GM11168 (cell line): ENCODE measurements around the gene NUP93.
"Not testable (repeated sequence)": the region's sequence is repeated elsewhere in the genome, so short reads cannot be mapped to it uniquely, and the experiment has no call there.

Source experiments
- in situ Hi-C: fragments of 300-500 bp; cut with MboI; formaldehyde crosslinking; loops from one replicate; pipeline ENCODE4 v1.12.0; 2022; ENCODE audit warnings: low sequenced_read_pairs; ENCODE audit not compliant: unreplicated experiment

NUP93 gene

GRCh38 chr16:56773532-56773931 lies 43.6 kb downstream of the NUP93 start:
- in situ Hi-C loops: no loop called here

GRCh38 chr16:56774016-56774680 lies 44.2 kb downstream of the NUP93 start:
- in situ Hi-C loops: no loop called here

DNA sequence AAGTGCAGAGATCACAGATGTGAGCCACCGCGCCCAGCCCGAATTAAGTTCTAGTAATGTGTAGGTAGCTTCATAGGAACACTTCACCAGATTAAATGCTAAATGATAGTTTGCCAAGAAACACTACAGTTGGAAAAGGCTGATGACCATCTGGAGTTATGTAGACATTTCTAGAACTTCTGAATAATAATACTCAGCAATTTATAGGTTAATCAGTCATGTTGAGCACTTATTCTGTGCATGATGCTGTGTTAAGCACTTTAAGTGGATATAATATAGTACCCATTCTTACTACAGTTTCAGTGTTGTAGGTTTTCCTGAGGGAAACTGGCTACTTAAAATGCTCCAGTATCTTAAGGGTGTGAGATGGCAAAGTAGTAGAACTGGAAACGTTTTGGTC lies 45.2 kb downstream of the NUP93 start:
- in situ Hi-C loops: no loop called here

GRCh38 chr16:56776562-56776961 lies 46.6 kb downstream of the NUP93 start:
- in situ Hi-C loops: no loop called here

GRCh38 chr16:56777001-56777400 lies 47.1 kb downstream of the NUP93 start:
- in situ Hi-C loops: no loop called here

GRCh38 chr16:56777482-56777881 lies 47.6 kb downstream of the NUP93 start:
- in situ Hi-C loops: no loop called here

DNA sequence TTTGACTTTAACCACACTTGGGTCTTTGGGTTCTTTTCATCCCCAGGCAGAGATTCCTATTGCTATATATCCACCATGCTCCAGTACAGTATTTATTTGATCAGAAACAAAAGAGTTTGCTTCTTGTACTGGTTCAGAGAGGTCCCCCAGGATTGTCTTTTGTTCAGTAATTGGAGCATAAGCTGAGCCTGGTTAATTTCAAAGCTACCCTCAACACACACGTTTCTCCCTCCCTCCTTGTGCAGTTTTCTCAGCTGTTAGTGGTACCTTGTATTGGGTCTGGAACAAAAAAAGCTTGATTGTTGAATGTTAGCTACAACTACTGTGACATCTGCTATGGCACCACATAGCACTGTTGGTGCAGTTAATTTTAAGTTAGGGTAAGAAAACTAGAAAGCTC lies 50.0 kb downstream of the NUP93 start:
- in situ Hi-C loops: no loop called here

GRCh38 chr16:56780646-56781045 lies 50.7 kb downstream of the NUP93 start:
- in situ Hi-C loops: no loop called here

- in situ Hi-C loops: no loop called here
Observed at GRCh38 chr16:56781528-56781961, 51.6 kb downstream of the NUP93 start.

- in situ Hi-C loops: no loop called here
Observed at GRCh38 chr16:56783344-56783743, 53.4 kb downstream of the NUP93 start.

- in situ Hi-C loops: no loop called here
Observed at GRCh38 chr16:56785317-56785716, 55.4 kb downstream of the NUP93 start.

DNA sequence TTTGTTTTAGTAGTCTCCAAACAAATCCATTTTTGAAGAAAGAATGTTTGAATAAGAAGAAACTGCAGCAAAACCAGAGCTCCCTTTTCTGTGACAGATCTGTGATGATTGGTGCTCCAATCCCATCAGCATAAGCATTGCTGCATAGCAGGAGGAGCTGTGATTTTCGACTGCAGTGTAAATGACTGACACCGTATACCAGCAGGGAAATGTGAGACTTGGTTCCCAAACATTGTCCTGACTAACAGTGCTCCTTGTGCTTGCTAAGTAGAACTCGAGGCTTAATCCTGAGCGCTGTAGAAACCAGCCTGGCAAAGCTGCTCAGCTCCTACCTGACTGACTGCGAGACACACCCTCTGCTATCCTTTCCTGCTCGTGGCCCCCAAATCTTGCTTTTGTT lies 57.2 kb downstream of the NUP93 start:
- in situ Hi-C loops: no loop called here

GRCh38 chr16:56788435-56788834 lies 58.5 kb downstream of the NUP93 start:
- in situ Hi-C loops: no loop called here

DNA sequence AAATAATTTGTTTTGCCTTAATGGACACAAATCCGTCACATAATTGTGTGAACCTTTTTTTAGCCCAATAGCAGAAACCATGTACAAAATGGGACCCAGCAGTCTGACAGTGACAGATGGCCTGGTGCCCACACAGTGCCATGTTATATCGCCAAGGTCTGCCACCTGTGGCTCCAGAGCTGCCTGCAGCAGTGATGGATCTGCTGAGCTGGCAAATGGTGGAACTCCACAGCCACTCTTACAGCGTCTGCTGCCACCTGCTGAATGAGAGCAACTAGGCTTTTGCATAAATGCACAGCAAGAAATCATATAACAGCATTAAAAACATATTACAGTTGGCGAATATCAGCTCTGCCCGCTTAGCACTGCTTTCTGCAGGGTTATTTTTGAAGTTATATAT lies 59.4 kb downstream of the NUP93 start:
- in situ Hi-C loops: no loop called here

GRCh38 chr16:56792967-56793366 lies 63.0 kb downstream of the NUP93 start:
- in situ Hi-C loops: no loop called here

DNA sequence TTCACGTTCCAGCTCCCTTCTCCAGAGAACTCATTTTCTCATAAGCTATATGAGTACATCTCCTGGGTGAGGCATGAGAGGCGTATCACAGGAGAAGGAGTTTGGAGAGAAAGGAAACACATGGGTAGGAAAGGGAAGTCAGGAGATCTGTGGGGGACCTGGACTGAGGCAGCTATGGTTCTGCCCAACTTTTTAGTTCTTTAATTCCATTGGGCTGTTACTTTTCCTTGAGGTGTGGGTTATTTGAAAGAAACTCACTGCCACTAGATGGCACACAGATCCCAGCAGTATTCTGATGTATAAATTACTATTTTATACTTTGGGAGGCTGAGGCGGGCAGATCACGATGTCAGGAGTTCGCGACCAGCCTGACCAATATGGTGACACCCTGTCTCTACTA lies 63.6 kb downstream of the NUP93 start:
- in situ Hi-C loops: no loop called here

- in situ Hi-C loops: no loop called here
Observed at GRCh38 chr16:56795011-56795410, 65.1 kb downstream of the NUP93 start.

DNA sequence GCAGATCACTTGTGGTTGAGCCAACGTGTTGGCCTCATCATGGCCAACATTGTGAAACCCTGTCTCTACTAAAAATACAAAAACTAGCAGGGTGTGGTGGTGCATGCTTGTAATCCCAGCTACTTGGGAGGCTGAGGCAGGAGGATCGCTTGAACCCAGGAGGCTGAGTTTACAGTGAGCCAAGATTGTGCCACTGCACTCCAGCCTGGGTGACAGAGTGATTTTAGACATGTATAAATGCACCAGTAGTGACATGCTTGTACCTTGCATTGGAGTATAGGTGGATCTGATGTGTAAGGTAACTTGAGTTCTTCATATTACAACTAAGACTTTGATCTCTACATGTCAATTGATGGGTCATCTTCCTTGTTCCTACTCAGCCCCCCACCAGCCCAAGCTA lies 67.1 kb downstream of the NUP93 start:
- in situ Hi-C loops: not testable (repeated sequence)

- in situ Hi-C loops: no loop called here
Observed at GRCh38 chr16:56797861-56798260, 67.9 kb downstream of the NUP93 start.

- in situ Hi-C loops: no loop called here
Observed at GRCh38 chr16:56798955-56799354, 69.0 kb downstream of the NUP93 start.

DNA sequence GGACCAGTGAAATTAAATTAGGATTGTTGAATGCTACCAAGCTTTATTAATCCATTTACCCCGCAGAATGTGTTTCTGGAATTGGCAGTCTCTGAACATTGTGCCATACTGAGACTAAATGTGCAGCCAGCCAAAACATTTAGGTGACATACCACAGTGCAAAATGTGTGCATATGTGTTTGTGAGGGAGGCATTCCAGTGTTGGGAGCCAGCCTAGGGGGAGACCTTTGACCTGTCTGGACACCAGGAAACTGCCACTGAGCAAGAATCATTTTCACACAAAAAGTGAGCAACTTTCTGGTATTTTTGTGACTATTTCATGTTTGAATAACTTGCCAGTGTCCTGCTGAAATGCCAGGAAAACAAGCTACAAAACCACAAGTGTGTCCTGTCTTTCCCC lies 70.4 kb downstream of the NUP93 start:
- in situ Hi-C loops: no loop called here

DNA sequence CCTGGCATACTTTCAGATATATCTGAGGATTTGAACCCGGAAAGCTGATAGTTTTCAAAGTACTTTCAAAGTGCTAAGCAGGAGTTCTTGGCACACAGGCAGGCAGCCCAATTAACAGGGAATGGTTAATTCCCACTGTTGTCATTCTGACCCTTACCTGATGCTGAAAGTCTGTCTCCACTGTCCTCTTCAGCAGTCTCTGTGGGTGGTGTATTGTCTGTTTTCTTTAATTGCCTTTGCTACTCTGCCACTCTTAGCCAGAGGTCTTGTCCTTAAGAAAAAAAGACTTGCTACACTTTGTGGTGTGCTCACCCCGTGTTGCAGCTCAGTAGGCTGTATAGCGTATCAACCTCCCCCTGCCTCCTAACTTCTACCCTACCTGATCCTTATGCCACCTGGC lies 71.8 kb downstream of the NUP93 start:
- in situ Hi-C loops: no loop called here
